Fibroblast of the conjunctiva (primary cell): ENCODE results near the gene ITIH2.
"Not testable (repeated sequence)": the region's sequence is repeated elsewhere in the genome, so short reads cannot be mapped to it uniquely, and the experiment has no call there.

ENCODE experiments used
- DNase-seq: peaks from one replicate; pipeline ENCODE4 v3.0.0-alpha.2; 2010; ENCODE audit warnings: low read depth

Gene ITIH2

GRCh38 chr10:7697426-7697825 is 5.7 kb upstream of the ITIH2 start:
- no peak for DNase-seq

- no peak for DNase-seq
Observed at GRCh38 chr10:7700577-7701125, 2.5 kb upstream of the ITIH2 start.

DNA sequence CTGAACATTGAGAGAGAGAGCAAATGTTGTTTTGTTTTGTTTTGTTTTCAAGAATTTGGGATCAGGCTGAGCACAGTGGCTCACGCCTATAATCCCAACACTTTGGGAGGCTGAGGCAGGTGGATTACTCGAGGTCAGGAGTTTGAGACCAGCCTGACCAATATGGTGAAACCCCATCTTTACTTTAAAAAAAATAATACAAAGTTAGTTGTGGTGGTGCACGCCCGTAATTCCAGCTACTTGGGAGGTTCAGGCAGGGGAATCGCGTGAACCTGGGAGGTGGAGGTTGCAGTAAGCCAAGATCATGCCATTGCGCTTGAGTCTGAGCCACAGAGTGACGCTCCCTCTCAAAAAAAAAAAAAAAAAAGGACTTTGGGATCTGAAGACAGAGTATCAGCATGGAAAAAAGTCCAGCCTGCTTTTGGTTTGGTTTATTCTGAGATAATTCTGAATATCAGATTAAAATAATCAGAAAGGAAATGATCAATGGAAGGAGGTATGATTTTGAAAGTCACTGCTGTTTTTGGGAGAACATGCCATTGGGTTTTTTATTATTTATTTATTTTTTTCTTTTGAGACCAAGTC is 1.9 kb upstream of the ITIH2 start:
- no peak for DNase-seq

DNA sequence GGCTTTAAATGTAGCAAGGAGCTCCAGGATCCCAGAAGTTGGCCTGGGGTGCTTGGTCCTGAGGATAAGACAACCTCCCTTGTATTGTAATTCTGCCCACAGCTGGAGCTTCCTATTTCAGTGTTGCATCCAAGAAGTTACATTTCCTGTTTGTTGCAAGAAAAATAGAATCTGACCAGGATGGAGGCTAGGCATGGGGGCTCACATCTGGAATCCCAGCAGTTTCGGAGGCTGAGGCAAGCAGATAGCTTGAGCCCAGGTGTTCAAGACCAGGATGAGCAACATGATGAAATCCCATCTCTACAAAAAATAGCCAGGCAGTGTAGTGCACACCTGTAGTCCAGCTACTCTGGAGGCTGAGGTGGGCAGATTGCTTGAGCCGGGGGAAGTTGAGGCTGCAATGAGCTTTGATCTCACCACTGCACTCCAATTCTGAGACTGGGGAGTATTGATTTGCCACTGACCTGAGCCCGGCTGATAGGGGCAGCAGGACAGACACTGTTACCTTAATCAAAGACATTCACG is 766 bp upstream of the ITIH2 start:
- no peak for DNase-seq

DNA sequence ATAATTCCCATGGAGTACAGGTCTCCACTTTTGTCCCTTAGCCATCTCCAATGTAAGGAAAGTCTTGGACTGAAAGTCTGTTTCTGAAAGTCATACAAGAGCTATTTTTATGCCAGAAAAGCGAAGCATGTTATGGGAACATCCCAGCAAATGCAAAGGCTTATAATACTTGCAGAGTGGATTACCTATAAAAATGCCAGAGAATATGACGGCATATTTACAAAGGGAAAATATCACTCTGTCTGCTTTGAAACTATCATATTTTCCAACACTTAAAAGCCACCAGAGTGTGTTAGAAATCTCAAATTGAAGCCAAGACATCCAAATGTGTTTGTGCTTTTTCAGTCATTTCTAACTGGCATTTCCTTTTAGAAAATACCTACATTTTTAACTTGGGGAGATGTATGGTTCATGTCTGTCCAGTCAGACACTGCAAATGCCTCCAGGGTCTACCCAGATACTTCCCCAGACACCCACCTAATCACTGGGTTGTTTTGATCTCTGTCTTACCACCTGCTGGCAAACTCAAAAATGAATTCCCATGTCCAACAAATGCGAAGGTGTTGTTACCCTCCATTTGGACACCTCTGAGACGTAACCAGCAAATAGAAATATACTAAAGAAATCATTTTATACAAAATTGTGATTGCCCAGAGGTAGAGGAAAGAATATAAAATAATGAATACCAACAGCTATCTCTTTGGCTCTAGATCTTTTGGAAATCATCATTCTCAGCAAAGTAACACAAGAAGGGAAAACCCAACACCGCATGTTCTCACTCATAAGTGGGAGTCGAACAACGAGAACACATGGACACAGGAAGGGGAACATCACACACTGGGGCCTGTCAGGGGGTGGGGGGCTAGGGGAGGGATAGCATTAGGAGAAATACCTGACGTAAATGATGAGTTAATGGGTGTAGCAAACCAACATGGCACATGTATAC is 1.2 kb downstream of the ITIH2 start:
- no peak for DNase-seq

- no peak for DNase-seq
Observed at GRCh38 chr10:7705341-7705740, 2.2 kb downstream of the ITIH2 start.

DNA sequence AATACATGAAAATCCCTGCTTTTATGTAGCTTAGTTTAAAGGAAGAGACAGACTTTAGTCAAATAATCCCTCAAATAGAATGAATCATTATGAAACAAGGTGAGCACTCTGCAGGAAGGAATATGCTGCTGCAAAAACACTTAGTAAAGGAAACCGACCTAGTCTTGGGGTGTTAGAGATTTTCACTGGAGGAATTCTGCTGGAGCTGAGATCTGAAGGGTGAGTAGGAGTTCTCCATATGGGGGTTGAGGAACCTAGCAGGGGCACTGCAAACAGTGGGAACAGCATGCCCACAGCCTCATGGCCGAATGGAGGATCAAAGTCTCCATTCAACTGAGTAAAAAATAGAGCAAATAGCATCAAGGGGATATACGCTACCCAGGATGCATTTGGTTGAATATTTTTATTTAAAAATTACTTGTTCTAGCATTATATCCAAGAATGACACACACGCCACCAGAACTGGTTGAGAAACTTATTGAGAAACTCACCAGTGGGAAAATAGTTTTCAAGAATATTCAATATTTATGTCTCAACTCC is 3.5 kb downstream of the ITIH2 start:
- no peak for DNase-seq

GRCh38 chr10:7707102-7707501 is 4.0 kb downstream of the ITIH2 start:
- DNase-seq = no peak

GRCh38 chr10:7707858-7708622 is 4.9 kb downstream of the ITIH2 start:
- DNase-seq = no peak

DNA sequence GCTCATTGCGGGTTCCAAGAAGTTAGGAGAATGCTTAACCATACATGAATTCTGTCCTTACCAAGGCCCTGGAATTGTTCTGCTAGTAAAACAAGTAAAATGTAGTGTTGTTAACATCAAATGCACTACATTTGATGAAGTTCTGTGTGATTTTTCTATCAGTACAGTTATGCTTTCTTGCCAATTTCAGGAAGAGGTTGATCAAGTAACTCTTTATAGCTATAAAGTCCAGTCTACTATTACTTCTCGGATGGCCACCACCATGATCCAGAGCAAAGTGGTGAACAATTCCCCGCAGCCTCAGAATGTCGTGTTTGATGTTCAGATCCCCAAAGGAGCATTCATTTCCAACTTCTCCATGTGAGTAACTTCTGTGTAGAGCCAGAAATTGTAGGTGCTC is 5.7 kb downstream of the ITIH2 start:
- DNase-seq = no peak

GRCh38 chr10:7710446-7710845 is 7.3 kb downstream of the ITIH2 start:
- DNase-seq = no peak

DNA sequence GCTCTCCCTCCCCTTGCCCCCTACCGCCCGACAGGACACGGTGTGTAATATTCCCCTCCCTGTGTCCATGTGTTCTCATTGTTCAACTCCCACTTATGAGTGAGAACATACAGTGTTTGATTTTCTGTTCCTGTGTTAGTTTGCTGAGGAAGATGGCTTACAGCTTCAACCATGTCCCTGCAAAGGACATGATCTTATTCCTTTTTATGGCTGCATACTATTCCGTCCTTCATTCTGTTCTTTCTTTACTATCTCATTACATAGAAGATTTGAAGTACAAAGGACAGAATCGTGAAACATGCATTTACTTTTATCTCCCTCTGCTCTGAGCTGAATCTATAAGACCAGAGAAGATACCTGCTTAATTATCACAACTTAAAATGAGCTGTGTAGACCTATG is 8.0 kb downstream of the ITIH2 start:
- DNase-seq = not testable (repeated sequence)

GRCh38 chr10:7715515-7715914 is 12.4 kb downstream of the ITIH2 start:
- no peak for DNase-seq

DNA sequence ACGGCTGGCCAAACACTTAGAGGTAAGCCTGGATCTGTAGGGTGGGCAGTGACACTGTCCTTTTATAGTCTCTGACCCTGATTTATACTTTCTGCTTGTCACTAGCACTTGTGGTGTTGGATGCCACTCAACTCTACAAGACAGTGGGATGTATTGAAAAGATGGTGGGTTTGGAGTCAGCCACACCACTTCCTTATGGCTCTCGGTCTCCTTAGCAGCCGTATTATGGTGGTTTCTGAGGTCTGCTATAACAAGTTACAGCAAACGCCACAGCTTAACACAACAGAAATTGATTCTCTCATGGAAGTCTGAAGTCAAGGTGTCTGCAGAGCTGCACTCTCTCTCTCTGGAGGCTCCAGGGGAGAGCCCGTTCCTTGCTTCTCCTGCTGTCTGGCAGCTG is 14.7 kb downstream of the ITIH2 start:
- DNase-seq = no peak

GRCh38 chr10:7718685-7719084 is 15.6 kb downstream of the ITIH2 start:
- no peak for DNase-seq

- no peak for DNase-seq
Observed at GRCh38 chr10:7720478-7720877, 17.4 kb downstream of the ITIH2 start.

DNA sequence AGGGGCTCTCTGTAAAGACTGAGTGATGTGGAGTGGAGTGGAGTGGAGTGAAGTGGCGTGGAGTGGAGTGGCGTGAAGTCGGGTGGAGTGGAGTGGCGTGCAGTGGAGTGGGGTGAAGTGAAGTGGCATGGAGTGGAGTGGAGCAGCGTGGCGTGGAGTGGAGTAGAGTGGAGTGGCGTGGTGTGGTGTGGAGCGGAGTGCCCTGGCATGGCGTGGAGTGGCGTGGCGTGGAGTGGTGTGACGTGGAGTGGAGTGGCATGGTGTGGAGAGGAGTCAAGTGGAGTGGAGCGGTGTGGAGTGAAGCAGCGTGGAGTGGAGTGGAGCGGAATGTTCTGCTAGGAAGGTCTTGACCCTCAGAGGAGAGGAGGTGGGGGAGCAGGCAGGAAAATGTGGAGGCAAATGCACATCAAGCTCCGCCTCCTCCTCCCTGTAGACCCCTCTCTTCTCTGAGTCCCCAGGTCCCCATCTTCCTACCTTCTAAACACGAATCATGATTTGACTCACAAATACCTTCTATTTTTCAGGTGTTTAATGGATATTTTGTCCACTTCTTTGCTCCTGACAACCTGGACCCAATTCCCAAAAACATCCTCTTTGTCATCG is 19.9 kb downstream of the ITIH2 start:
- DNase-seq = no peak

DNA sequence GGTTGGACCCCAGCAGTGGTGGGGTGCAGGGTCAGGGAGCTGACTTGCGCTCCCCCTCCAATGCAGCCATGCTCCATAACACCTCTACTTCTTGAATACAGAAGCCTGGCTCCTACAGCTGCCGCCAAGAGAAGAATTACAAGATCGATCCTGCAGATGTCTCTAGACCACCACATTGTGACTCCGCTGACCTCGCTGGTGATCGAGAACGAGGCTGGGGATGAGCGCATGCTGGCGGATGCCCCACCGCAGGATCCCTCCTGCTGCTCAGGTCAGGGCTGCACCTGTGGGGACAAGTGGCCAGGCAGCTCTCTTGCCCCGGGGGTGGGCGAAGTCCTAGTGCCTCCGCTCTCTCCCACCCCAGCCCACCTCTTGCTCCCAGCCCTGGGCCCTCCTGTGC is 31.7 kb downstream of the ITIH2 start:
- no peak for DNase-seq

- DNase-seq = no peak
Observed at GRCh38 chr10:7738536-7739407, 35.7 kb downstream of the ITIH2 start.

DNA sequence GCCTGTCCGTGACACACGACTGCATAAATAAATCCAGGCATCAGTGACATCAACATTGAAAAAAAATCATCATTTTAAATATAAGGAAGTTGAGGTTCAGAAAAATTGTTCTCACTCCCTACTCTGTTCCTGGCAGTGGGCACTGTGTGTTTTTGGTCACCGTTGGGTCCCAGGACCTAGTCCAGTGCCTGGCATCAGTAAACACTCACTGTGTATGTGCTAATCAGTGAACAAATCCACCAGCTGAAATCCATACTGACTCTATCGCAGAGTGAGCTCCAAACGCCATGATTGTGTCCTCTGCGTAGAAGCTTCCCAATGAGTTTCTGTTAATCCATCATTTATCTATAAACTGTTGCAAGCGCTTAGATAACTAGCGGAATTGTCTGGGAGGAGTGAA is 41.2 kb downstream of the ITIH2 start:
- DNase-seq = no peak

GRCh38 chr10:7748637-7749036 is 45.5 kb downstream of the ITIH2 start:
- DNase-seq = not testable (repeated sequence)
